ENCODE measurements around the gene GOLM1. TPM values are rescaled to one million over a fixed set of nuclear protein-coding genes. Genes with fewer than 3 reads are reported as not detected.

The GOLM1 gene
- total RNA-seq, 2 experiments from 2014 or later = 0.22 TPM; not detected in 1

- Mint-ChIP-seq H3K36me3 (ENCODE audit: low read depth) (no peaks in the 10 kb centered on the region), H3K4me1 (ENCODE audit: low read depth) (no peaks in the 10 kb centered on the region), H3K27ac (no peak overlapping the region), H3K9me3 (no peaks in the 10 kb centered on the region), H3K27me3 (no peaks in the 10 kb centered on the region), H3K4me3 (no peak overlapping the region)
- Histone ChIP-seq H3K9me3 (ENCODE audit: control insufficient read depth in 1 of 2, insufficient read depth in 1 of 2, low read length in 2 of 2) (peaks cover 0 to 6% of the 10 kb centered on the region in 2 experiments), H3K27ac (ENCODE audit: low read depth in 1 of 2, low read length in 2 of 2) (no peak overlapping the region), H3K27me3 (ENCODE audit: control insufficient read depth in 1 of 2, insufficient read depth in 2 of 2, low read length in 2 of 2) (no peaks in the 10 kb centered on the region), H3K4me3 (ENCODE audit: low read length) (no peak overlapping the region), H3K36me3 (ENCODE audit: insufficient read depth, low read length) (no peaks in the 10 kb centered on the region), H3K4me1 (ENCODE audit: insufficient read depth, low read length) (no peaks in the 10 kb centered on the region)
- ChIA-PET POLR2A (no interaction called here), CTCF (no interaction called here)
- no peak for TF ChIP-seq CTCF (IDR thresholded peaks at IDR 0.05)
- ATAC-seq (ENCODE audit: poor library complexity) = no peak
- intact Hi-C loops (cut with DNase I, micrococcal nuclease) = no loop called here
- DNase-seq = no peak
Measured at GRCh38 chr9:86043999-86044398, 55.4 kb downstream of the GOLM1 start.

- no peaks in the 10 kb centered on the region for H3K4me1 ChIP-seq (ENCODE audit: insufficient read depth, low read length)
- POLR2A ChIA-PET = no interaction called here
Measured at GRCh38 chr9:86043586-86043985, 55.8 kb downstream of the GOLM1 start.

GRCh38 chr9:86042199-86042978 lies 57.0 kb downstream of the GOLM1 start:
- DNase-seq = no peak
- Histone ChIP-seq H3K27me3 (ENCODE audit: control insufficient read depth in 1 of 2, insufficient read depth in 2 of 2, low read length in 2 of 2) (no peaks in the 10 kb centered on the region), H3K4me1 (ENCODE audit: insufficient read depth, low read length) (no peaks in the 10 kb centered on the region), H3K27ac (ENCODE audit: low read depth in 1 of 2, low read length in 2 of 2) (no peak overlapping the region), H3K4me3 (ENCODE audit: low read length) (no peak overlapping the region), H3K36me3 (ENCODE audit: insufficient read depth, low read length) (no peaks in the 10 kb centered on the region), H3K9me3 (ENCODE audit: control insufficient read depth in 1 of 2, insufficient read depth in 1 of 2, low read length in 2 of 2) (peaks cover 0 to 7% of the 10 kb centered on the region in 2 experiments)
- CTCF ChIA-PET = interaction anchor here (1.5 kb wide), 1 partner anchor 10 kb away, joined by 3 read pairs; no protein-coding TSS in a partner anchor
- Mint-ChIP-seq H3K27ac (no peak overlapping the region), H3K4me3 (no peak overlapping the region), H3K36me3 (ENCODE audit: low read depth) (no peaks in the 10 kb centered on the region), H3K4me1 (ENCODE audit: low read depth) (no peaks in the 10 kb centered on the region), H3K27me3 (no peaks in the 10 kb centered on the region), H3K9me3 (no peaks in the 10 kb centered on the region)
- intact Hi-C loops (cut with DNase I, micrococcal nuclease) = no loop called here
- no peak for TF ChIP-seq CTCF (IDR thresholded peaks at IDR 0.05)
- POLR2A ChIA-PET = no interaction called here
- ATAC-seq (ENCODE audit: poor library complexity) = no peak

More at GRCh38 chr9:86043586-86043985, 55.8 kb downstream of the GOLM1 start:
- Histone ChIP-seq H3K27me3 (ENCODE audit: control insufficient read depth in 1 of 2, insufficient read depth in 2 of 2, low read length in 2 of 2) (no peaks in the 10 kb centered on the region), H3K36me3 (ENCODE audit: insufficient read depth, low read length) (no peaks in the 10 kb centered on the region), H3K9me3 (ENCODE audit: control insufficient read depth in 1 of 2, insufficient read depth in 1 of 2, low read length in 2 of 2) (peaks cover 0 to 6% of the 10 kb centered on the region in 2 experiments), H3K27ac (ENCODE audit: low read depth in 1 of 2, low read length in 2 of 2) (no peak overlapping the region), H3K4me3 (ENCODE audit: low read length) (no peak overlapping the region)
- TF ChIP-seq CTCF (IDR thresholded peaks at IDR 0.05) = no peak
- H3K27ac Mint-ChIP-seq = no peak overlapping the region
- H3K4me1 Mint-ChIP-seq (ENCODE audit: low read depth) = no peaks in the 10 kb centered on the region
- H3K27me3 Mint-ChIP-seq = no peaks in the 10 kb centered on the region
- intact Hi-C loops (cut with DNase I, micrococcal nuclease) = no loop called here
- DNase-seq = no peak
- CTCF ChIA-PET = no interaction called here
- H3K4me3 Mint-ChIP-seq = no peak overlapping the region
- no peaks in the 10 kb centered on the region for H3K9me3 Mint-ChIP-seq
- no peaks in the 10 kb centered on the region for H3K36me3 Mint-ChIP-seq (ENCODE audit: low read depth)
- no peak for ATAC-seq (ENCODE audit: poor library complexity)
